ENCODE data around the gene SEL1L3. TPM values are rescaled to one million over a fixed set of nuclear protein-coding genes. Genes with fewer than 3 reads are reported as not detected.

Gene SEL1L3
- total and polyA plus RNA-seq, 2 donors (not counting 1 experiment from before 2014, with no cell fraction given), result 120 to 280 TPM

DNA sequence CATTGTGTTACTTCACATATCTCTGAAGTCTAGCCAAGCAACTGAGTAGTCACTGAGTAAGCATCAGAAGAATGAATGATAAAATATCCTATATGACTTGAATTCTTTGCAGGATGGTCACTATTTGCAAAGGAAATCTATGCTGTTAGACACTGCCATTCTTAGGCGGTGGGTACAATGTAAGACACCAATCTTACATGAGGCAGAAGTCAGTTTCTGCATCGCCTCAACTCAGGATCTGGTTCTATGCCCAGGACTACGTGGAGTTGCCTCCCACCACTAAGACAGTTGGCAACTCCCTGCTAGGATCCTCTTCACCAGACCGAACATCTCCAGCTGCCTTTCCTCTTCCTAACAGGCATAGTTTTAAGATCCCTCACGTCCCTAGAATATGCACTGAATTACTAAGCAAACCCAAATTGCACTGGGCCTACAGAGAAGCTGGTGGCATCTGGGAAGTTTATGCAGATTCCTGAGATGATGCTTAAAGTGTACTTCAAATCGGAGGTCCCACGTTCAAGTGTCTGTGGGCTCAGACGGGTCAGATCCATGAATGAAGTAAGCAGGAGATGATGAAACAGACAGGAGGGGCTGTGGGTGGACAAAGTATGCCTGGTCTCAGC lies 45.6 kb downstream of the SEL1L3 start:
- WGBS (ENCODE audit: insufficient coverage), result 92% methylated on average over 7 of the region's 8 CpGs
- Histone ChIP-seq H3K36me3 (replicated peaks in 1 of 2; ENCODE audit: control extremely low read depth in 1 of 2, control insufficient read depth in 1 of 2, extremely low read depth in 1 of 2, insufficient read depth in 2 of 2, low read length in 1 of 2) (peaks cover under 1 to 95% of the 10 kb centered on the region in 2 experiments), H3K9ac (ENCODE audit: low read length) (no peak overlapping the region), H3K79me2 (ENCODE audit: control insufficient read depth, insufficient read depth, low read length) (peaks cover 45% of the 10 kb centered on the region), H3K9me3 (ENCODE audit: control extremely low read depth in 1 of 3, control insufficient read depth in 2 of 3, insufficient read depth in 1 of 3, low read length in 2 of 3) (no peaks in the 10 kb centered on the region), H3K27me3 (replicated peaks in 1 of 4; ENCODE audit: control extremely low read depth in 1 of 4, control insufficient read depth in 3 of 4, insufficient read depth in 4 of 4, low read length in 3 of 4) (no peaks in the 10 kb centered on the region), H4K20me1 (ENCODE audit: control insufficient read depth, insufficient read depth, low read length, poor library complexity, severe bottlenecking) (peaks cover 77% of the 10 kb centered on the region), H3K4me3 (ENCODE audit: control extremely low read depth in 1 of 5, extremely low read depth in 1 of 5, insufficient read depth in 1 of 5, low read depth in 2 of 5, low read length in 4 of 5) (no peak overlapping the region), H3K4me2 (replicated peaks; ENCODE audit: low read depth, low read length, poor library complexity, severe bottlenecking) (no peak overlapping the region), H2AFZ (ENCODE audit: insufficient read depth, low read depth, low read length, poor library complexity, severe bottlenecking) (no peak overlapping the region), H3K4me1 (ENCODE audit: control insufficient read depth in 2 of 2, insufficient read depth in 2 of 2, low read length in 2 of 2) (no peaks in the 10 kb centered on the region), H3K27ac (ENCODE audit: low read length in 2 of 2) (no peak overlapping the region)
- no peaks in the 10 kb centered on the region for H3K4me1 Mint-ChIP-seq
- DNase-seq (no peak), ATAC-seq (ENCODE audit: low read depth) (no peak)
- H3K27me3 Mint-ChIP-seq, result no peaks in the 10 kb centered on the region
- no peak overlapping the region for H3K27ac Mint-ChIP-seq
- intact Hi-C loops (cut with micrococcal nuclease), result no loop called here
- no peak overlapping the region for H3K4me3 Mint-ChIP-seq
- CTCF ChIA-PET, result no interaction called here
- H3K9me3 Mint-ChIP-seq (ENCODE audit: insufficient read depth), result no peaks in the 10 kb centered on the region
- POLR2A ChIA-PET, result no interaction called here
- TF ChIP-seq, protein P1, sequence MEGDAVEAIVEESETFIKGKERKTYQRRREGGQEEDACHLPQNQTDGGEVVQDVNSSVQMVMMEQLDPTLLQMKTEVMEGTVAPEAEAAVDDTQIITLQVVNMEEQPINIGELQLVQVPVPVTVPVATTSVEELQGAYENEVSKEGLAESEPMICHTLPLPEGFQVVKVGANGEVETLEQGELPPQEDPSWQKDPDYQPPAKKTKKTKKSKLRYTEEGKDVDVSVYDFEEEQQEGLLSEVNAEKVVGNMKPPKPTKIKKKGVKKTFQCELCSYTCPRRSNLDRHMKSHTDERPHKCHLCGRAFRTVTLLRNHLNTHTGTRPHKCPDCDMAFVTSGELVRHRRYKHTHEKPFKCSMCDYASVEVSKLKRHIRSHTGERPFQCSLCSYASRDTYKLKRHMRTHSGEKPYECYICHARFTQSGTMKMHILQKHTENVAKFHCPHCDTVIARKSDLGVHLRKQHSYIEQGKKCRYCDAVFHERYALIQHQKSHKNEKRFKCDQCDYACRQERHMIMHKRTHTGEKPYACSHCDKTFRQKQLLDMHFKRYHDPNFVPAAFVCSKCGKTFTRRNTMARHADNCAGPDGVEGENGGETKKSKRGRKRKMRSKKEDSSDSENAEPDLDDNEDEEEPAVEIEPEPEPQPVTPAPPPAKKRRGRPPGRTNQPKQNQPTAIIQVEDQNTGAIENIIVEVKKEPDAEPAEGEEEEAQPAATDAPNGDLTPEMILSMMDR (IDR thresholded peaks at IDR 0.05), result no peak
- no peak for TF ChIP-seq EZH2 (IDR thresholded peaks at IDR 0.05; ENCODE audit: borderline replicate concordance, insufficient read depth, low read depth, low read length, poor library complexity, severe bottlenecking)

- intact Hi-C loops (cut with micrococcal nuclease), result no loop called here
- Histone ChIP-seq H3K27ac (ENCODE audit: low read length in 2 of 2) (no peak overlapping the region), H3K27me3 (replicated peaks in 1 of 4; ENCODE audit: control extremely low read depth in 1 of 4, control insufficient read depth in 3 of 4, insufficient read depth in 4 of 4, low read length in 3 of 4) (no peaks in the 10 kb centered on the region), H3K9me3 (ENCODE audit: control extremely low read depth in 1 of 3, control insufficient read depth in 2 of 3, insufficient read depth in 1 of 3, low read length in 2 of 3) (no peaks in the 10 kb centered on the region), H3K4me3 (ENCODE audit: control extremely low read depth in 1 of 5, extremely low read depth in 1 of 5, insufficient read depth in 1 of 5, low read depth in 2 of 5, low read length in 4 of 5) (no peak overlapping the region), H3K9ac (ENCODE audit: low read length) (no peak overlapping the region), H2AFZ (ENCODE audit: insufficient read depth, low read depth, low read length, poor library complexity, severe bottlenecking) (no peak overlapping the region), H3K4me1 (ENCODE audit: control insufficient read depth in 2 of 2, insufficient read depth in 2 of 2, low read length in 2 of 2) (no peaks in the 10 kb centered on the region), H3K79me2 (ENCODE audit: control insufficient read depth, insufficient read depth, low read length) (peaks cover 43% of the 10 kb centered on the region), H4K20me1 (ENCODE audit: control insufficient read depth, insufficient read depth, low read length, poor library complexity, severe bottlenecking) (peaks cover 76% of the 10 kb centered on the region), H3K36me3 (replicated peaks in 1 of 2; ENCODE audit: control extremely low read depth in 1 of 2, control insufficient read depth in 1 of 2, extremely low read depth in 1 of 2, insufficient read depth in 2 of 2, low read length in 1 of 2) (peaks cover 4 to 95% of the 10 kb centered on the region in 2 experiments), H3K4me2 (replicated peaks; ENCODE audit: low read depth, low read length, poor library complexity, severe bottlenecking) (no peak overlapping the region)
- TF ChIP-seq EZH2 (IDR thresholded peaks at IDR 0.05; ENCODE audit: borderline replicate concordance, insufficient read depth, low read depth, low read length, poor library complexity, severe bottlenecking), result no peak
- TF ChIP-seq, protein P1 (IDR thresholded peaks at IDR 0.05), result no peak
- no peaks in the 10 kb centered on the region for H3K27me3 Mint-ChIP-seq
- CTCF ChIA-PET, result interaction anchor here (0.6 kb wide), 1 partner anchor 510 kb away, joined by 3 read pairs; no protein-coding TSS in a partner anchor
- no peak overlapping the region for H3K4me3 Mint-ChIP-seq
- no peaks in the 10 kb centered on the region for H3K4me1 Mint-ChIP-seq
- ATAC-seq (ENCODE audit: low read depth) (no peak), DNase-seq (no peak)
- H3K9me3 Mint-ChIP-seq (ENCODE audit: insufficient read depth), result no peaks in the 10 kb centered on the region
- POLR2A ChIA-PET, result no interaction called here
- WGBS (ENCODE audit: insufficient coverage), result 97% methylated on average over 2 of the region's 2 CpGs
- H3K27ac Mint-ChIP-seq, result no peak overlapping the region
These were observed 46.2 kb downstream of the SEL1L3 start for GRCh38 chr4:25816591-25817058.
